Liver (tissue), 9 donors: Measurements from ENCODE around the gene FMO3. TPM values are rescaled to one million over a fixed set of nuclear protein-coding genes. Genes with fewer than 3 reads are reported as not detected.

ENCODE experiments used
- DNase-seq: peaks from one replicate; pipeline ENCODE4 v3.0.0-alpha.2; 2017; ENCODE audit warnings: low spot score
- H3K27ac ChIP-seq, 2 donors: one replicate each; pipeline ENCODE4 v1.7.0; 2013; ENCODE audit warnings: inconsistent platforms in 2 of 2, low read length in 2 of 2, control low read depth in 1 of 2, low read depth in 1 of 2, mild to moderate bottlenecking in 1 of 2
- H3K27me3 ChIP-seq, 4 donors: one replicate each; pipeline versions ENCODE4 v1.6.1 to v1.7.0; 2013; ENCODE audit warnings: low read length in 3 of 4, inconsistent platforms in 1 of 4, mild to moderate bottlenecking in 1 of 4, moderate library complexity in 1 of 4; ENCODE audit not compliant: control insufficient read depth in 4 of 4, insufficient read depth in 4 of 4
- H3K36me3 ChIP-seq, 4 donors: one replicate each; pipeline versions ENCODE4 v1.6.1 to v1.7.0; 2013; ENCODE audit warnings: low read length in 3 of 4, mild to moderate bottlenecking in 3 of 4, low read depth in 1 of 4, moderate library complexity in 1 of 4; ENCODE audit not compliant: control insufficient read depth in 4 of 4, insufficient read depth in 3 of 4
- H3K4me1 ChIP-seq, 4 donors: one replicate each; pipeline versions ENCODE4 v1.6.1 to v1.7.0; 2013; ENCODE audit warnings: low read length in 3 of 4, mild to moderate bottlenecking in 3 of 4, moderate library complexity in 1 of 4; ENCODE audit not compliant: control insufficient read depth in 4 of 4, insufficient read depth in 4 of 4
- H3K4me3 ChIP-seq, 3 donors: one replicate each; pipeline versions ENCODE4 v1.6.1 to v1.7.0; 2013; ENCODE audit warnings: low read length in 3 of 3, control low read depth in 1 of 3, low read depth in 1 of 3, mild to moderate bottlenecking in 1 of 3
- H3K9ac ChIP-seq, 2 donors: one replicate each; pipeline ENCODE4 v1.7.0; 2013; ENCODE audit warnings: low read length in 2 of 2, mild to moderate bottlenecking in 2 of 2, moderate library complexity in 2 of 2, control low read depth in 1 of 2, low read depth in 1 of 2
- H3K9me3 ChIP-seq, 4 donors: one replicate each; pipeline versions ENCODE4 v1.6.1 to v1.7.0; 2013; ENCODE audit warnings: low read length in 3 of 4; ENCODE audit not compliant: control insufficient read depth in 4 of 4
- ATF3 ChIP-seq: IDR thresholded peaks from 2 replicates; pipeline ENCODE4 v1.6.1; 2016; ENCODE audit warnings: antibody characterized with exemption
- EGR1 ChIP-seq, 2 donors: IDR thresholded peaks; 2 replicates each; pipeline ENCODE4 v1.6.1; 2016 to 2018; ENCODE audit warnings: antibody characterized with exemption in 2 of 2, low read depth in 2 of 2
- FOXA2 ChIP-seq: IDR thresholded peaks from 2 replicates; pipeline ENCODE4 v1.6.1; 2016; ENCODE audit warnings: antibody characterized with exemption
- HNF4G ChIP-seq: IDR thresholded peaks from 2 replicates; pipeline ENCODE4 v1.6.1; 2016; ENCODE audit warnings: antibody characterized with exemption
- NR2F2 ChIP-seq: IDR thresholded peaks from 2 replicates; pipeline ENCODE4 v1.6.1; 2016; ENCODE audit warnings: antibody characterized with exemption
- RAD21 ChIP-seq, 2 donors: IDR thresholded peaks; 2 replicates each; pipeline ENCODE4 v1.6.1; 2016; ENCODE audit warnings: antibody characterized with exemption in 2 of 2, mild to moderate bottlenecking in 2 of 2
- REST ChIP-seq: IDR thresholded peaks from 2 replicates; pipeline ENCODE4 v1.6.1; 2016; ENCODE audit warnings: antibody characterized with exemption, mild to moderate bottlenecking
- RXRA ChIP-seq, 2 donors: IDR thresholded peaks; 2 replicates each; pipeline ENCODE4 v1.6.1; 2017 to 2018; ENCODE audit warnings: antibody characterized with exemption in 2 of 2, mild to moderate bottlenecking in 1 of 2
- ZBTB33 ChIP-seq: IDR thresholded peaks from 2 replicates; pipeline ENCODE4 v1.6.1; 2016; ENCODE audit warnings: antibody characterized with exemption
- WGBS: extraction: QIAGEN DNeasy Blood & Tissue Kit; methylation state at CpG from one replicate; pipeline ENCODE4 v1.1.7; 2013; 5-methylcytosine and 5-hydroxymethylcytosine counted together
- polyA plus RNA-seq, 2 donors: library from polyadenylated mRNA; stranded (reverse) in 1 of 2; unstranded in 1 of 2; fragments of 200-250 nt in 1 of 2; fragments of >200 nt in 1 of 2; fragmentation: Nextera tagmentation in 1 of 2; extraction: Ambion mirVana in 1 of 2; gene quantifications; one replicate each; pipeline versions ENCODE4 v1.2.1 to v1.2.3, GENCODE V29; 2013 to 2015
- total RNA-seq, 2 donors: library from RNA; depleted of rRNA; stranded (reverse); fragments of >200 nt; gene quantifications; one replicate each; pipeline ENCODE4 v1.2.3, GENCODE V29; 2014
- TF ChIP-seq, protein P1 (sequence below): fragments of 150-350 bp; IDR thresholded peaks from 2 replicates; pipeline ENCODE4 v1.5.1; 2017; ENCODE audit warnings: improper control_type of control experiment, low read depth, low read length; ENCODE audit not compliant: missing input control
- donor health status: healthy.
- donor health status: healthy.
- donor health status: healthy.
- donor health status: healthy.
- donor health status: healthy.

Gene FMO3
- total and polyA plus RNA-seq, 4 donors: 11.1 to 276 (median 123) TPM

DNA sequence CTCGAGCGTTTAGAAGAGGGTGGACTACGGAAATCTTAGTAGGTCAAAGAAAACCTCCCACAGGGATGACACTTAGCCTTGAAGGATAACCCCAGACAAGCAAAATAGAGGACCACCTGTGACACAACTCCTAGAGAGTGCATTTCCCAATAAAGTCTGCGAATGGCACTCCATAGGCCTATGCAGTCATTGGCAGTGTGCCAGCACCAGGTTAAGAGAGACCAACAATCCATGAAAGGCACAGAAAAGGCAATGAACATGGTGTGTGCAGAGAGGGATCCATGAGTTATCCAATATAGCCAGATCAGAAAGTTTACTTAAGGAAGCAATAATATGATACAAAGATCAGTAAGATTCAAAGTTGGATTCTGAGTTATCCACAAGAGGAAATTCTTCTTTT, 49.2 kb downstream of the FMO3 start:
- TF ChIP-seq FOXA2: no peak
- TF ChIP-seq ZBTB33: no peak
- no peak for TF ChIP-seq REST
- TF ChIP-seq HNF4G: no peak
- no peak for TF ChIP-seq NR2F2
- TF ChIP-seq EGR1 (IDR thresholded peaks at IDR 0.05; ENCODE audit: low read depth in 2 of 2): no peak
- TF ChIP-seq, protein P1, sequence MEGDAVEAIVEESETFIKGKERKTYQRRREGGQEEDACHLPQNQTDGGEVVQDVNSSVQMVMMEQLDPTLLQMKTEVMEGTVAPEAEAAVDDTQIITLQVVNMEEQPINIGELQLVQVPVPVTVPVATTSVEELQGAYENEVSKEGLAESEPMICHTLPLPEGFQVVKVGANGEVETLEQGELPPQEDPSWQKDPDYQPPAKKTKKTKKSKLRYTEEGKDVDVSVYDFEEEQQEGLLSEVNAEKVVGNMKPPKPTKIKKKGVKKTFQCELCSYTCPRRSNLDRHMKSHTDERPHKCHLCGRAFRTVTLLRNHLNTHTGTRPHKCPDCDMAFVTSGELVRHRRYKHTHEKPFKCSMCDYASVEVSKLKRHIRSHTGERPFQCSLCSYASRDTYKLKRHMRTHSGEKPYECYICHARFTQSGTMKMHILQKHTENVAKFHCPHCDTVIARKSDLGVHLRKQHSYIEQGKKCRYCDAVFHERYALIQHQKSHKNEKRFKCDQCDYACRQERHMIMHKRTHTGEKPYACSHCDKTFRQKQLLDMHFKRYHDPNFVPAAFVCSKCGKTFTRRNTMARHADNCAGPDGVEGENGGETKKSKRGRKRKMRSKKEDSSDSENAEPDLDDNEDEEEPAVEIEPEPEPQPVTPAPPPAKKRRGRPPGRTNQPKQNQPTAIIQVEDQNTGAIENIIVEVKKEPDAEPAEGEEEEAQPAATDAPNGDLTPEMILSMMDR: no peak
- H3K27ac ChIP-seq: peak overlapping the region in 1 of 2 donors; percentile 29
- WGBS: 95% methylated on average over 4 of the region's 4 CpGs
- no peaks in the 10 kb centered on the region for H3K27me3 ChIP-seq
- H3K9me3 ChIP-seq: no peaks in the 10 kb centered on the region
- H3K9ac ChIP-seq: no peak overlapping the region
- peaks cover 6 to 31% (median 23%) of the 10 kb centered on the region in 4 donors for H3K4me1 ChIP-seq
- no peaks in the 10 kb centered on the region for H3K36me3 ChIP-seq
- DNase-seq: no peak
- no peak overlapping the region for H3K4me3 ChIP-seq

DNA sequence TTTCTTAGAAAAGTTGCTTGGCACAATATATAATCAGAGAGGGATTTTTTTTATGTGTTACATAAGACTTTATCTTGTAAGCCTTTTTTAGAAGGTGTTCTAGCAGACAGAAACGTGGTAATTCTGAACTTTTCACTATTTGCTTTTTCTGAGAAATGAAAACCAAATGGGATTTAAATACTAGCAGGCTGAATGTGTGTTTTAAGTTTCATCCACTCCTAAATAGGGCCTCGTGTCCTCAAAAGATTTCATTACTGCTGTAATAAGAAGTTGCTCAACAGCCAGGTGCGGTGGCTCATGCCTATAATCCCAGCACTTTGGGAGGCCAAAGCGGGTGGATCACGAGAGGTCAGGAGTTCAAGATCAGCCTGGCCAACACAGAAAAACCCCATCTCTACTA, 49.7 kb downstream of the FMO3 start:
- DNase-seq: no peak
- no peaks in the 10 kb centered on the region for H3K36me3 ChIP-seq
- no peak overlapping the region for H3K4me3 ChIP-seq
- TF ChIP-seq RAD21 (IDR thresholded peaks at IDR 0.05): peak in 1 of 2 donors; percentile 14
- TF ChIP-seq EGR1 (IDR thresholded peaks at IDR 0.05; ENCODE audit: low read depth in 2 of 2): no peak
- TF ChIP-seq RXRA (IDR thresholded peaks at IDR 0.05): peak; percentile 4 to 27
- no peak for TF ChIP-seq ATF3
- peak overlapping the region; percentile 29 to 41 for H3K27ac ChIP-seq
- WGBS: 36% methylated on average over 5 of the region's 5 CpGs
- H3K9me3 ChIP-seq: no peaks in the 10 kb centered on the region
- peaks cover 6 to 31% (median 23%) of the 10 kb centered on the region in 4 donors for H3K4me1 ChIP-seq
- no peak overlapping the region for H3K9ac ChIP-seq
- no peaks in the 10 kb centered on the region for H3K27me3 ChIP-seq
